Activated CD4-positive, alpha-beta T cell treated with anti-CD3 and anti-CD28 coated beads for 36 hours (primary cell): ENCODE data around the gene NOTCH2. TPM values are rescaled to one million over a fixed set of nuclear protein-coding genes. Genes with fewer than 3 reads are reported as not detected.
A peak's percentile ranks its signal among the peaks of the same experiment; 100 is the strongest.

Experiments used
- ATAC-seq: fragments of 200-7000 bp; cut with Tn5 transposase; one replicate; pipeline ENCODE4 v1.10.0; 2021; ENCODE audit warnings: mild to moderate bottlenecking, moderate library complexity
- CTCF ChIA-PET: fragments of 350-600 bp; sonication (Branson Sonifier 250); formaldehyde crosslinking; loops from one replicate; lab custom pipeline; 2021; ENCODE audit warnings: antibody characterized with exemption; lab: Charles Lee
- POLR2A ChIA-PET: fragments of 350-600 bp; sonication (Branson Sonifier 250); formaldehyde crosslinking; loops from one replicate; lab custom pipeline; 2021; ENCODE audit warnings: antibody characterized with exemption, inconsistent platforms; lab: Charles Lee
- DNase-seq: peaks from one replicate; pipeline ENCODE4 v3.0.0-alpha.2; 2020
- H3K27ac Mint-ChIP-seq: one replicate; pipeline ENCODE4 v1.8.0; 2021; ENCODE audit warnings: mixed read lengths
- H3K27me3 Mint-ChIP-seq: one replicate; pipeline ENCODE4 v1.8.0; 2021; ENCODE audit warnings: mixed read lengths
- H3K36me3 Mint-ChIP-seq: one replicate; pipeline ENCODE4 v1.8.0; 2021; ENCODE audit warnings: low read depth, mixed read lengths
- H3K4me1 Mint-ChIP-seq: one replicate; pipeline ENCODE4 v1.8.0; 2021; ENCODE audit warnings: mixed read lengths
- H3K4me3 Mint-ChIP-seq: one replicate; pipeline ENCODE4 v1.8.0; 2021; ENCODE audit warnings: mild to moderate bottlenecking, moderate library complexity, mixed read lengths
- H3K9me3 Mint-ChIP-seq: one replicate; pipeline ENCODE4 v1.8.0; 2021; ENCODE audit warnings: low read depth, mixed read lengths
- intact Hi-C, 2 experiments: fragments of 100-400 bp; cut with DNase I in 1 of 2; cut with micrococcal nuclease in 1 of 2; formaldehyde crosslinking; loops; one replicate each; pipeline versions ENCODE4 v1.14.2 to v1.15.1; 2022 to 2024; cut with DNase I, micrococcal nuclease
- total RNA-seq, 2 experiments: library from RNA; stranded (reverse); gene quantifications; one replicate each; pipeline ENCODE4 v1.2.3, GENCODE V29; 2021

Gene NOTCH2
- total RNA-seq, 2 experiments from 2014 or later: 41.9 to 51.6 TPM

- ChIA-PET CTCF (interaction anchor here (0.9 kb wide), 1 partner anchor 14 kb away, joined by 3 read pairs; no protein-coding TSS in a partner anchor), POLR2A (interaction anchor here (1.3 kb wide), 1 partner anchor 34 kb away, joined by 3 read pairs; no protein-coding TSS in a partner anchor)
- H3K4me3 Mint-ChIP-seq: no peak overlapping the region
- H3K9me3 Mint-ChIP-seq: no peaks in the 10 kb centered on the region
- intact Hi-C loops: loop anchor here in 1 of 2 experiments (5.0 kb wide), 1 partner anchor 82 kb away; no protein-coding TSS in a partner anchor
- DNase-seq (no peak), ATAC-seq (peak; percentile 60)
- H3K27ac Mint-ChIP-seq: peak overlapping the region; percentile 47
- H3K27me3 Mint-ChIP-seq: no peaks in the 10 kb centered on the region
- H3K4me1 Mint-ChIP-seq: peaks cover 12% of the 10 kb centered on the region
- H3K36me3 Mint-ChIP-seq: peaks cover 28% of the 10 kb centered on the region
Observed at GRCh38 chr1:119954476-119955422, 114.7 kb downstream of the NOTCH2 start.

- intact Hi-C loops: no loop called here
- DNase-seq (no peak), ATAC-seq (peak; percentile 70)
- Mint-ChIP-seq H3K4me1 (peaks cover 12% of the 10 kb centered on the region), H3K4me3 (no peak overlapping the region), H3K9me3 (no peaks in the 10 kb centered on the region), H3K27ac (no peak overlapping the region), H3K36me3 (peaks cover 24% of the 10 kb centered on the region), H3K27me3 (no peaks in the 10 kb centered on the region)
- POLR2A ChIA-PET: no interaction called here
- CTCF ChIA-PET: interaction anchor here (1.8 kb wide), 1 partner anchor 14 kb away, joined by 7 read pairs; no protein-coding TSS in a partner anchor
Observed at GRCh38 chr1:119953266-119953998, 116.0 kb downstream of the NOTCH2 start.

- Mint-ChIP-seq H3K36me3 (peaks cover 26% of the 10 kb centered on the region), H3K4me3 (no peak overlapping the region), H3K27me3 (no peaks in the 10 kb centered on the region), H3K9me3 (no peaks in the 10 kb centered on the region), H3K4me1 (peaks cover 12% of the 10 kb centered on the region), H3K27ac (no peak overlapping the region)
- intact Hi-C loops: no loop called here
- DNase-seq (no peak), ATAC-seq (no peak)
- POLR2A ChIA-PET: no interaction called here
- CTCF ChIA-PET: interaction anchor here (1.8 kb wide), 1 partner anchor 15 kb away, joined by 7 read pairs; no protein-coding TSS in a partner anchor
Observed at GRCh38 chr1:119952496-119952895, 117.0 kb downstream of the NOTCH2 start.

- Mint-ChIP-seq H3K9me3 (no peaks in the 10 kb centered on the region), H3K27ac (no peak overlapping the region), H3K27me3 (no peaks in the 10 kb centered on the region), H3K4me1 (peaks cover 4% of the 10 kb centered on the region), H3K36me3 (peaks cover 22% of the 10 kb centered on the region), H3K4me3 (no peak overlapping the region)
- DNase-seq (peak; percentile 86), ATAC-seq (peak; percentile 70)
- intact Hi-C loops: loop anchor here (5.0 kb wide), 2 partner anchors 194 to 199 kb away; no protein-coding TSS in a partner anchor
- ChIA-PET POLR2A (no interaction called here), CTCF (interaction anchor here (0.6 to 3.7 kb wide), 18 partner anchors 8 to 645 kb away, joined by 3 to 21 read pairs (median 4); partner anchors contain the start of gene SEC22B)
Observed at GRCh38 chr1:119948342-119949214, 120.9 kb downstream of the NOTCH2 start.

GRCh38 chr1:119947468-119947867 is 122.0 kb downstream of the NOTCH2 start:
- POLR2A ChIA-PET: no interaction called here
- DNase-seq: no peak
- intact Hi-C loops: loop anchor here (5.0 kb wide), 2 partner anchors 195 to 200 kb away; no protein-coding TSS in a partner anchor
- no peak overlapping the region for H3K27ac Mint-ChIP-seq
- H3K4me1 Mint-ChIP-seq: no peaks in the 10 kb centered on the region
- H3K9me3 Mint-ChIP-seq: no peaks in the 10 kb centered on the region
- ATAC-seq: no peak
- H3K4me3 Mint-ChIP-seq: no peak overlapping the region
- H3K36me3 Mint-ChIP-seq: peaks cover 19% of the 10 kb centered on the region
- no peaks in the 10 kb centered on the region for H3K27me3 Mint-ChIP-seq
- CTCF ChIA-PET: interaction anchor here (0.6 to 1.6 kb wide), 4 partner anchors 8 to 40 kb away, joined by 3 to 7 read pairs (median 3); no protein-coding TSS in a partner anchor

GRCh38 chr1:119946724-119947123 is 122.7 kb downstream of the NOTCH2 start:
- CTCF ChIA-PET: interaction anchor here (0.6 to 0.9 kb wide), 5 partner anchors 19 to 79 kb away, joined by 3 read pairs; no protein-coding TSS in a partner anchor
- ATAC-seq (no peak), DNase-seq (no peak)
- POLR2A ChIA-PET: no interaction called here
- no peaks in the 10 kb centered on the region for H3K9me3 Mint-ChIP-seq
- H3K4me1 Mint-ChIP-seq: peaks cover 2% of the 10 kb centered on the region
- H3K27me3 Mint-ChIP-seq: no peaks in the 10 kb centered on the region
- no peak overlapping the region for H3K4me3 Mint-ChIP-seq
- no peak overlapping the region for H3K27ac Mint-ChIP-seq
- peaks cover 17% of the 10 kb centered on the region for H3K36me3 Mint-ChIP-seq
- intact Hi-C loops: loop anchor here (5.0 kb wide), 2 partner anchors 196 to 201 kb away; no protein-coding TSS in a partner anchor

- H3K36me3 Mint-ChIP-seq: peaks cover 26% of the 10 kb centered on the region
- peaks cover 7% of the 10 kb centered on the region for H3K4me1 Mint-ChIP-seq
- intact Hi-C loops: no loop called here
- ATAC-seq (no peak), DNase-seq (no peak)
- ChIA-PET POLR2A (interaction anchor here (0.6 kb wide), 2 partner anchors 9 to 294 kb away, joined by 4 read pairs; no protein-coding TSS in a partner anchor), CTCF (interaction anchor here (0.7 to 1.5 kb wide), 2 partner anchors 14 to 562 kb away, joined by 3 read pairs; no protein-coding TSS in a partner anchor)
- H3K9me3 Mint-ChIP-seq: no peaks in the 10 kb centered on the region
- H3K4me3 Mint-ChIP-seq: no peak overlapping the region
- H3K27ac Mint-ChIP-seq: no peak overlapping the region
- H3K27me3 Mint-ChIP-seq: no peaks in the 10 kb centered on the region
Observed at GRCh38 chr1:119943216-119943615, 126.2 kb downstream of the NOTCH2 start.

- peaks cover 7% of the 10 kb centered on the region for H3K4me1 Mint-ChIP-seq
- no peaks in the 10 kb centered on the region for H3K27me3 Mint-ChIP-seq
- peaks cover 38% of the 10 kb centered on the region for H3K36me3 Mint-ChIP-seq
- ATAC-seq: no peak
- intact Hi-C loops: no loop called here
- H3K9me3 Mint-ChIP-seq: no peaks in the 10 kb centered on the region
- ChIA-PET CTCF (interaction anchor here (0.9 kb wide), 1 partner anchor 9 kb away, joined by 3 read pairs; no protein-coding TSS in a partner anchor), POLR2A (no interaction called here)
- no peak overlapping the region for H3K4me3 Mint-ChIP-seq
- no peak overlapping the region for H3K27ac Mint-ChIP-seq
- no peak for DNase-seq
Observed at GRCh38 chr1:119941392-119941791, 128.1 kb downstream of the NOTCH2 start.

GRCh38 chr1:119940697-119941096 is 128.8 kb downstream of the NOTCH2 start:
- ATAC-seq (no peak), DNase-seq (no peak)
- Mint-ChIP-seq H3K9me3 (no peaks in the 10 kb centered on the region), H3K27me3 (no peaks in the 10 kb centered on the region), H3K4me3 (no peak overlapping the region), H3K4me1 (peaks cover 7% of the 10 kb centered on the region), H3K36me3 (peaks cover 45% of the 10 kb centered on the region), H3K27ac (no peak overlapping the region)
- CTCF ChIA-PET: interaction anchor here (0.7 to 1.7 kb wide), 3 partner anchors 8 to 36 kb away, joined by 3 to 6 read pairs (median 3); no protein-coding TSS in a partner anchor
- POLR2A ChIA-PET: no interaction called here
- intact Hi-C loops: no loop called here

- Mint-ChIP-seq H3K4me1 (peaks cover 7% of the 10 kb centered on the region), H3K27me3 (no peaks in the 10 kb centered on the region), H3K27ac (no peak overlapping the region), H3K9me3 (peaks cover 6% of the 10 kb centered on the region), H3K36me3 (peaks cover 72% of the 10 kb centered on the region), H3K4me3 (no peak overlapping the region)
- ChIA-PET CTCF (no interaction called here), POLR2A (no interaction called here)
- no peak for DNase-seq
- intact Hi-C loops: no loop called here
- no peak for ATAC-seq
Observed at GRCh38 chr1:119937198-119937597, 132.3 kb downstream of the NOTCH2 start.
